HCT116 (cell line): Measurements from ENCODE around the gene CHFR.

Experiments
- ATF3 ChIP-seq: IDR thresholded peaks from 2 replicates; pipeline ENCODE4 v1.6.1; 2012
- CEBPB ChIP-seq: IDR thresholded peaks from 2 replicates; pipeline ENCODE4 v1.6.1; 2012; ENCODE audit warnings: low read depth
- CTCF ChIP-seq, 3 experiments: fragments of 200-600 bp in 1 of 3; sonication (generic) in 1 of 3; IDR thresholded peaks in 2 of 3; conservative IDR thresholded peaks in 1 of 3; 2 replicates each; pipeline ENCODE4 v1.5.1; 2012 to 2017; ENCODE audit warnings: low read depth in 2 of 3, low read length in 2 of 3, antibody characterized with exemption in 1 of 3, borderline replicate concordance in 1 of 3, control low read depth in 1 of 3, mild to moderate bottlenecking in 1 of 3, mixed read lengths in 1 of 3, mixed run types in 1 of 3, moderate library complexity in 1 of 3; ENCODE audit not compliant: insufficient read depth in 1 of 3
- EZH2 ChIP-seq: fragments of 200-600 bp; sonication (generic); IDR thresholded peaks from 2 replicates; pipeline ENCODE4 v1.6.1; 2017; ENCODE audit warnings: antibody characterized with exemption, mixed run types
- JUND ChIP-seq: IDR thresholded peaks from 2 replicates; pipeline ENCODE4 v1.6.1; 2012
- POLR2A ChIP-seq: IDR thresholded peaks from 2 replicates; pipeline ENCODE4 v1.7.0; 2011; ENCODE audit warnings: borderline replicate concordance; ENCODE audit not compliant: insufficient read depth, insufficient read length; ENCODE audit errors: extremely low read depth
- RAD21 ChIP-seq: IDR thresholded peaks from 2 replicates; pipeline ENCODE4 v1.6.1; 2012; ENCODE audit warnings: low read depth, mild to moderate bottlenecking
- REST ChIP-seq: IDR thresholded peaks from 2 replicates; pipeline ENCODE4 v1.6.1; 2012; ENCODE audit warnings: low read depth
- SP1 ChIP-seq: IDR thresholded peaks from 2 replicates; pipeline ENCODE4 v1.6.1; 2012; ENCODE audit warnings: low read depth
- YY1 ChIP-seq: IDR thresholded peaks from 2 replicates; pipeline ENCODE4 v1.6.1; 2011; ENCODE audit warnings: low read length, low read depth, moderate library complexity, mild to moderate bottlenecking; ENCODE audit not compliant: insufficient replicate concordance; ENCODE audit errors: extremely low read depth
- ZNF274 ChIP-seq: fragments of 200-500 bp; sonication (Bioruptor generic); IDR thresholded peaks from 2 replicates; pipeline ENCODE4 v1.6.1; 2014; ENCODE audit warnings: mild to moderate bottlenecking, low read depth, low read length, inconsistent platforms

- TF ChIP-seq CTCF (IDR thresholded peaks at IDR 0.05 in 2 of 3, conservative IDR thresholded peaks at IDR 0.05 in 1 of 3; ENCODE audit: borderline replicate concordance in 1 of 3, insufficient read depth in 1 of 3, low read depth in 2 of 3, low read length in 2 of 3) (no peak), POLR2A (no peak), ZNF274 (no peak), ATF3 (no peak), EZH2 (no peak), SP1 (no peak), JUND (no peak), REST (no peak), YY1 (no peak), RAD21 (no peak), CEBPB (no peak)
Observed at GRCh38 chr12:132824053-132824452, 63.4 kb downstream of the CHFR start.
